HL-60/S4 (cell line): Measurements from ENCODE around the gene MIPEP.
"Not testable (repeated sequence)": the region's sequence is repeated elsewhere in the genome, so short reads cannot be mapped to it uniquely, and the experiment has no call there.

Experiments used
- in situ Hi-C: fragments of 300-500 bp; cut with MboI; formaldehyde crosslinking; loops from 2 replicates; pipeline ENCODE4 v1.14.3; 2022; ENCODE audit warnings: low sequenced_read_pairs

The MIPEP gene

DNA sequence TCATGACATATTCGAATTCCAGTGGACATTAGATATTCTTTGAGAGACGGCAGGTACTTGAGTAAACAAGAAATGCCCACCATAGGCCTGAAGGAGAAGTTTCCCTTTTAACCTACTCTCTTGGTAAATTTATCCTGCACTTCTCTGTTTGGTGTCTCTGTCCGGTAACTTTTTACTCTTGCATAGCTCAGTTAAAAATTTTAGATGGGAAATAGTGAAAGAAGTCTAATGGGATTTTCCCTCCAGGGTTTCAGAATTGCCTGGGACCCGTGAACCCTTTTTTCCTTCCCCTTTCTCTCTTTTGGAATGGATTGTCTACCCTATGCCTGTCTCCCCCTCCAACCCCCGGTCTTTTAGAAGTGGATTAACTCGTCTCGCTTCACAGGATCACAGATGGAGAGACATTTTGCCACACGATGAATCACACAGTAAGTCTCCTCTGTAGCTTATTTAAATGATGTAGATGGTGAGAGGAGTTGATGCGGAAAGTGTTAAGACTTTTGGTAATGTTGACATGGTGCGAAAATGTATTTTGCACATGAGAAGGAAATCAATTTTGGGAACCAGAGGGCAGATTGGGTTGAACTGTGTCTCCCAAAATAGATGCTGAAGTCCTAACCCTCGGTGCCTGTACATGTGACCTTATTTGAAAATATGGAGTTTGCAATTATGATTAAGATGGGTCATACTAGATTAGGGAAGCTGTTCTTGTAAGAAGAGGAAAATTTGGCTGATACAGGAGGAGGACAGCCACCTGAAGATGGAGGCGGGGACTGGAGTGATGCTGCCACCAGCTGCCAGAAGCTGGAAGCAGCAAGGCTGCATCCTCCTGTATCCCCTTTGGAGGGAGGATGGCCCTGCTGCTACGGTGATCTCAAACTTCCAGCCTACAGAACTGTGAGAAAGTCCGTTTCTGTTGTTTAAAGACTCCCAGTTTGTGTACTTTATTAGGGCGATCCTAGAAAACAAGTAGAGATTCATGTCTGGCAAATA lies 711 bp upstream of the MIPEP start:
- in situ Hi-C loops = no loop called here

DNA sequence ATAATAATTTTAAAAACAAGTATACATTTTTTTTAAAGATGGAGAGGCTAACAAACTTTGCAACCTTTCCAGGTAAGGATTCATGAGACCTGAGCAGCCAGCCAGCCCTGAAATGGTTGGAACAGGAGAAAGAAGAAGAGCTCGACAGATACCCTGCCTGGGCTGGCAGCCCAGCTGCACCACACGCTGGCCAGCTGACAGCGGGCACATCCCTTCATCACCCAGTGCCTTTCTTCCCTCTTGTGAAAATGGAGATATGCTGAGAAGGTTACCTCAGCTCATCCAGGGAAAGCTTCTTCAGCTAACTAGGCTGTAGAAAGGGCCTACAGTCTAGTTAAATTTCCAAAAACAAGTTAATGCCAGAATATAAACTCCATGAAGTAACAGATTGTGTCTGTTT lies 4.8 kb downstream of the MIPEP start:
- in situ Hi-C loops = not testable (repeated sequence)

DNA sequence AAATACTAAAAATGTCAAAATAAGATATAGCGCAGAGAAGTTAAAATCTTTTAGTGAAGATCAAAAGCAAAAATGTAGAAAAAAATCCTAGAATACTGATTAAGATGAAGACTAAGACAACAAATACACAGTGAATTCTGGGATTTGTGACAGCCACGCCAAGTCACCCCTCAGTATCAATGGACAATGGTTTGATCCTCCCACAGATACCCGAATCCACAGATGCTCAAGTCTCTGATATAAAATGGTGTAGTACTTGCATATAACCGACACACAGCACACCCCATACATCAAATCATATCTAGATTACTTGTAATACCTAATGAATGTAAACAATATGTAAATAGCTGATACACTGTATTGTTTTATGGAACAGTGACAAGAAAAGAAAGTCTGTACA lies 5.9 kb downstream of the MIPEP start:
- in situ Hi-C loops = no loop called here

DNA sequence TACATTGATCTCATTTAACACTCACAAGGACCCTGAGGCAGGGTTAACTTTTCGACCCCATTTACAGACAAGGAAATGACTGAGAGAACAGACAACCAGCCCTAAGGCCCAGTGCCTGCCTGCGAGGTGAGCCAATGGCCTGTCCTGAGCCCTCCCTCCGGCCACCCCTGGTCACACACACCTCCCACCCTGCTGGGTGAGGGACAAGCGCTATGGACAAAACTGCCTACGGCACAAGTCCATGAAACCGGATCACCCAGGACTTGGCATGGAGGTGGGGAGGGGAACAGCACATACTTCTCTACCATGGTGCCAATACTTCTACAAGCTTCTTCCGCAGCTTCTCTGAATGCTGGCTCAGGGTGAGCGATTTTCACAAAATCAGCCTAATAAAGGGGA lies 7.8 kb downstream of the MIPEP start:
- in situ Hi-C loops = not testable (repeated sequence)

DNA sequence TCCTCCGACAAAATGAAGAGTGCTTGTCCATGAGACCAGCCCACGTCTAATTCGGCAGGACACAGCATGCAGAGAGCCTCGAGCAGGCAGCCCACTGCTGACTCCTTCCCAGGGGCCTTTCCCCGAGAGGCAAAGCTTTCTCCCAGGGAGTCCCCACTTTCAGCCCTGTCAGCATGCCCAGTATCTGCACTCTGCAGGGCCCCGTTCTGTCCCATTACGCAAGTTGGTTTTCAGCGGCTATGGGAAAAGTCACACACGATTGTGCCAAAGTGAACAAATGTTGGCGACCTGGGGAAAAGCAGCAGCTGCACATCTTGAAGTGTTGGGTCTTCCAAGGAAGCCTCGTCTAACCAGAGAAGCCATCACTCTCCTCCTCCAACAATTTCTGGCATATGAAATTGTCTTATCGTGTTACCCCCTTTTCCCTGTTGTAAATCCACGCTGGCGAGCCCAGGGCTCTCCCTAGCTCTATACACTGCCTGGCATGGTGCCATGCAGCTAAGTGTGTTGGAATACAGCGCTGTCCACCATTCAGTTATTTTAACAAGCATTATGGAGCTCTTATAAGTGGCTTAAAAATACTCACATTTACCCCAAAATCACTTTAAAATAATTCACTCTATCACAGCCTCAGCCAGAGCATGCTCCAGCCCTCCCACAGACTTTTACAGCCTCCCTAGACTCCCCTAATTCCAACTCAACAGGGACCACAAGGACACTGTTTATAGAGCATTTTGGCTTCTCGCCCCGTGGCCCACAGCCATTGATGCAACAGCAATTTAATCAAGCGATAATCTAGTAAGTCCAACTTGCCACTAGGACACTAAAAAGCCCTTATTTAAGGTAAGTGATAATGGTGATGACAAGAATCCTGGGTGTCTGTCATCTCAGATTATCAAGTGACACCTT lies 8.5 kb downstream of the MIPEP start:
- in situ Hi-C loops = not testable (repeated sequence)

DNA sequence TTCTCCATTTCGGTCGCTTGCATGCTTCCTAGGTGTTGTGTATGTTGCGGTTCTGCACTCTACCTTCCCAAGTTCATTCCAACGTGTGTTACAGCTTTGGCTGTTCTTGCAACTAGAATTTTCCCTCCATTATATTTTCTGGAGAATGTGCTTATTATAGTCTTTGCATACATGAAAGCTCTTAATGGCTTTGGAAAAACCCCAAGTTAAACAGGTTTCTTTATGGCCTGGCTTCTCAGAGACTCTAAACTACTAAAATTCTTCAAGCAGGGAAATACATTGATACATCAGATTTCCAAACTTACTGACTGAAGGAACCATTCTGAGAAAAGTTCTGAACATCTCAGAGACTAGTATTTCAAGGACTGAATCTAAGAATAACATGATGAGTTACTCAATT lies 11.9 kb downstream of the MIPEP start:
- in situ Hi-C loops = no loop called here

DNA sequence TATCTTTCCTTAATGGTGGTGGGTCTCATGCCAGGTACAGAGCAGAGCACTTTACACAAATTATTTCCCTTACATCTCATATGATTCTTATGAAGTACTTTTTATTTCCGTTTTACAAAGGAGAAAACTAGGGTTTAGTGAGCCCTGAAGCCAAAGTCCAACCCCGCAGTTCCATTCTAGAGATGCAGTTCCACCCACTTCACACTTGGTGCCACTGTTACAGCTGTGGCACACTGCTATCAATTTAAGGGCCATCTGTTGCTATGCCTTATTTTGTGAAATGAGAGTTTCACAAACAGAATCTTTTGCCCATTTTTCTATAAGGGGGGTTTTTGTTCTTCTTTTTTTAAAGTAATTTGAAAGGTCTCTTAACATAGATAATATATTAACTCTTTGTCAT lies 12.9 kb downstream of the MIPEP start:
- in situ Hi-C loops = no loop called here

DNA sequence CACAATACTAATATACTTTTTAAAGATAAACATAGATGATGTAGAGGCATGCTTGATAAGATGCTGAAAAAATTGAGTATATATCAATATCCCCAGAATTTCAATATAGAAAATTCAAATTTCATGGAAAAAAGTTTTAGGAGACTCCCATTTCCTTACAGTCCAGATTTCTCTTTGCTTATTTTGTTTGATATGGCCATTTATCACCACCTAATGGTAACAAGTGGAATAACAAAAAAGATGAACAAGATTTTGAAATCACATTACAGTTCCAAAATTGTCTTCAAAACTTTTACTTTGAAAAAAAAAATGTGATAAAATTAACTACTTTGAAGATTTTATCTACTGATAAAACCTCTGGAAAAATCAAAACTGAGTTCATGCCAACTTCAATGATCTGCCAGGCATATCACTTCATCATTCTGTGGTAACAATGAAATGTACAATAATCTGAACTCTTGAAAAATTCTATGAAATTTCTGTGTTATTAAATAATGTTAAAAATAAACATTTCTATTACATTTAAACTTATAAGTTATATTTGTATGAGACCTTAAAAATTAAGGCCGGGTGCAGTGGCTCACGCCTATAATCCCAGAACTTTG lies 17.5 kb downstream of the MIPEP start:
- in situ Hi-C loops = no loop called here

DNA sequence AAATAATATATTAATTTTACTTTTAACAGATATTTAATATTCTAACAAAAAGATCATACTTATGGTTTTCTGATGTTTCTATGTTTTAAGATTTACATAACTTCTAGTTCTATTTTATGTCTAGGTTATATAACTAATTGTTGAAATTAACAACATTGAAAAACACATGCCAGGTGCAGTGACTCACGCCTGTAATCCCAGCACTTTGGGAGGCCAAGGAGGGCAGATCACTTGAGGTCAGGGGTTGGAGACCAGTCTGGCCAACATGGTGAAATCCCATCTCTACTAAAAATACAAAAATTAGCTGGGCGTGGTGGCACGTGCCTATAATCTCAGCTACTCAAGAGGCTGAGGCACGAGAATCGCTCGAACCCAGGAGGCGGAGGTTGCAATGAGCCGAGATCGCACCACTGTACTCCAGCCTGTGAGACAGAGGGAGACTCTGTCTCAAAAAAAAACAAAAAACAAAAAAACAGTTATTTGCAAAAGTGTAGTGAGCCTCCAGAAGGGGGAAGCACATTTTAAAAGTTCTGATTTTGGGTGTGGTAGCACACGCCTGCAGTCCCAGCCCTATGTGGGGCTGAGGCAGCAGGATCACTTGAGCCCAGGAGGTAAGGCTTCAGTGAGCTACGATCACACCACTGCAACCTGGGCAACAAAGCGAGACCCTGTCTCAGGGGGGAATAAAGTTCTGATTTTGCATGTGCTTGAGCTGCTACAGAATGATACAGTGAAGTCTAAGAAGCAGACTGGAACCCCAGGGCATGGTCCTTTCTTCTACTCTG lies 18.7 kb downstream of the MIPEP start:
- in situ Hi-C loops = no loop called here

DNA sequence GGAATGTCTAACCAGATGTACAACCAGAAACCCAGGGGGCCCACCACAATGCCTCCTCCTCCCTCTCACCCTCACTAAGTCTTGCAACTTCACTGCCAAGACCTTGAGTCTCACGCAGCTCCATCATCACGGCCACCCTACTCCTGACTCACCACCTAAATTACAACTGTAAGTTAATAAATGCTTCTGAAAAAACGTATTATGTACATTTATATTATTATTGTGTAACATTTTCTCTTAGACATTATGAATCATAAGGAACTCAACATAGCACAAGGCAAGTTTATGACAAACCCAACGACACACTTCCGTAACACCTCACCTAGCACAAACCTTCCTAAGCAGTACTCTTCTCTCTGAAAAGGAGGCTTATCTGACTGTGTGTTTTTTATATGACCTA lies 20.7 kb downstream of the MIPEP start:
- in situ Hi-C loops = no loop called here

DNA sequence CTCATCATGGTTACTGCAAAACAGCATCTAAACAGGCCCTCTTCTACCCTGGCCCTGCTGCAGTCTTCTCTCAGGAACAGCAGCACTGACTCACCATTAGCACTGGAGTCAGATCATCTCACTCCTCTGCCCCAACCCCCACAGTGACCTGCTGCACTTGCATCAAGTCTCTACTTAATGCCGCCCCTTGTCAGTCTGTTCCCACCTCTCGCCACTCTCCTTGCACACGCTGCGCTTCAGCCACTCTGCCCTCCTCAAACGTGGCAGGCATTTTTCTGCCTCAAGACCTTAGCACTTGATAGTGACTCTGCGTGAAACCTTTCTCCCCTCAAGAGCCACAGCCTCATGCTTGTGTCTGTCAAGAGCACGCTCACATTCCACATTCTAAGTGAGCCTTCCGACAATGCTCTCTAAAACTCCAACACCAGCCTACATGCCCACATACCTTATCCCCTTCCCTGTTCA lies 22.1 kb downstream of the MIPEP start:
- in situ Hi-C loops = no loop called here

DNA sequence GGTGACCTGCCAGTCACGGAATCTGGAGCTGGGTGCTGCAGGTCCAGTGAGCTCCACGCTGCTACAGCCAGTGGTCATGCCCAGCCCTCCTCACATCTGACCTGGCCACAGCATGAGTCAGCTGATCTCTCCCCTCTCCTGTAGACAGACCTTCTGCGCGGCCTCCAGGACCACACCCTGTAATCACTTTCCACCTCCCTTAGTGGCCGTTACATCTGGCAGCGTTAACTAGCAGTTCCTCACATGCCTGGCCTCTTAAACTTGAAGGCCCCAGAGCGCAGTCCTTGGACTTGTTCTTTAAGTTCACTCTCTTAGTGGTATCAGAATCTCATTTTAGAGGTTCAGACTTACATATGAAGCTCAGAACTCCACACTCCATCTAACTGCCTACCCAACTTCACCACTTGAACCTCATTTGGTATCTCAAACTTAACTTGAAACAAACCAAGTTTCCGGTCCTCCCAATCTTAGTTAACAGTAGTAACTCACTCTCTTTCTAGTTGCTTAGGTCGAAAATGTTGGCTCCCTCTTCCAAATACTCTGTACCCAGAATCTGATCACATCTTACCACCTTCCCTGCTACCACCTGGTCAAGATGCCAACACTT lies 22.7 kb downstream of the MIPEP start:
- in situ Hi-C loops = no loop called here

DNA sequence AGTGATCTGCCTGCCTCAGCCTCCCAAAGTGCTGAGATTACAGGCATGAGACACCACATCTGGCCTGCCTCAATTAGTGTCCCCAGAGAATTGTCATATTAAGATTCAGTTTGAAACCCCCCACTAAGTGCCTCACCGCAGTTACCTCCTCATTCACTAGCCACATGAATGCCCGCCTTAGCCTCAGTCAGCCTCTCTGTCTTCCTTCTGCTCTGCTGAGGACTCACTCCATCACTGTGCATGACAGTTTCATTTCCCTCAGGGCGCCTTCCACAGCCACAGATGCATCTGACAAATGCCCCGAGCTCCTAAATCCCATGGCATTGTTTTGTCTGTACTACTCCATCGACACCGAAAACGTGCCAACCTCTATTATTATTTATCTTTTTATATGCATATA lies 23.3 kb downstream of the MIPEP start:
- in situ Hi-C loops = no loop called here

DNA sequence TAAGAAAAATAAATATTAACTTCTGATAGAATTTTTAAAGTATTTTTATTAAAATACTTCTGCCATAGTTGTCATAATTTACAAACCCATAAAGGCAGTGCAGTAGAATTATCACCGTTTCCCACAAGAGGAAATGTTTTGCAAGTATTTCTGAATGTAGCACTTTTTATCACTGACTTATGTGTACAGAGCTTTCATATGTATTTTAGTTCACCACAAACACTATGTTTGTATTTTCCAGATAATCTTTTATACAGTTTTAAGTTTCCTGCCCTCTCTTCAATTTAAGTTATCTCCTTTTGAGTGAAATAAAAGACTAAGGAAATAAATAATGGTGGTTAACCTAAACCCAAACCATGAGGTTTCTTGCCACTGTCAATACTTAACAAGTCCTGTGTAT lies 24.2 kb downstream of the MIPEP start:
- in situ Hi-C loops = no loop called here

DNA sequence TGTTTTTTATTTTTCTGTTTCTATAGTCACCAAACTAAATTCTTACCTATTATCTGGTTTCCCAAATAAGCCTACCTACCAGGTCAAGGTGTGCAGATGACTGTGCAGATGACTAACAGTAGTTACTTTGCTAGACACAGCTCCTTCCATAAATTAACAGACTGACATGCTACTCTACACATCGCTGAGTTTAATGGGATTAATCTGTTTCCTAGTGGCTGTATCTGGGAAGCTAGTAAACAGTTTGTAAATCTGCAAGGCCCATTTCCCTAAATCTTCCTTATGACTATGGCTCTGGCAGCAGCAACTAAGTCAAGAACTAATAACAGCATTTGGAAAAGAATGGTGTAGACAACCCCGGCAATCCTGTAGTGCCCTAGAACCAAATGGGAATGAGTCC lies 27.9 kb downstream of the MIPEP start:
- in situ Hi-C loops = no loop called here

DNA sequence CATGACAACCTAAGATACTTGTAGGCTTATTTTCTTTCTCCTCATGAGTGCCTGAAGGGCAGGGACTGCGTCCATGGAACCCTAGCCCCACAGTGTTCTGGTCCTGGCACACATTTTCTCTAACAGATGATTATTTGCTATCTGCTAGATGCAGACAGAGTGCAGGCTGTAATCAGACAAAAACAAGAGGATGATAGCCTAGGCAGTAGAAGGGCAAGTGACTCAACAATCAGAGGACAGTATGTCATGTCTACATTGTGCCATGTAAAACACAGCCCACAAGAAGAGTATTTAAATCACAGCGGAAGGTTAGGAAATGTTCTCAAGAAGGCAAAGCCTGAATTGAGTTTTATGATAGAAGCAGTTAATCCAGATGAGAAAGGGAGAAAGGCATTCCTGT lies 29.3 kb downstream of the MIPEP start:
- in situ Hi-C loops = no loop called here

DNA sequence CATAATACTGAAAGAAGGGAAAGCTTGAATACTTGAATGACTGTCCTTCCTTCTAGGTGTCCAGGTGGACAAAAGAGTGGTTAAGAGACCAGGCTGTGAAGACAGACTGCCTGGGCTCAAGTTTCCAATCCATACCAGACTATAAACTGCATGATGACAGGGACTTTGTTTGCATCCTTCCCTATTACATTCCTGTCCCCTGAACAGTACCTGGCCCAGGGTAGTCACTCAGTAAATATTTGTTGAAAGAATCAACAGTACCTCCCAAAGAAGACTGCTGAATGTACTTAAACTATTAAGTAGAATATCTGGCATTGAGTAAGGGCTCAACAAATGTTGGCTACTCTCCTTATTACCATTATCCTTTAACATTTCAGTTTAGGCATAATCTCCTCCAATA lies 29.7 kb downstream of the MIPEP start:
- in situ Hi-C loops = no loop called here

DNA sequence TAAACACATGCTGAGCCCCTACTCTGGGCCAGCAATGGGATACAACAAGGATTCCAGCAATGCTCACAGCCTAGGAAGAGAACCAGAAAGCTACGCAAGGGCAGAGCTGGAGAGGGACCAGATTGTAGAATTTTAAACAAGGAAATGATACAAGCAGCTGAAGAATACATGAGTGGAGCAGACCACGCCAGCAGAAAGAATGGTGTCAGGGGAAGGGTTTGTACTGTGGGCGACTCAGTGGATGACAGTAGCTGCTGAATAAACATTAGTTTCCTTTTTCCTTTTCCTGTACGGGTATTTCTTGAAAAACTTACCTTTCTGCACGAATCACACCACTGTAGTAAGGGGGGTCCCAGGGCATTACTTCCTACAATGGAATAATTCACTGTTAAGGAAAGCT lies 30.7 kb downstream of the MIPEP start:
- in situ Hi-C loops = no loop called here

DNA sequence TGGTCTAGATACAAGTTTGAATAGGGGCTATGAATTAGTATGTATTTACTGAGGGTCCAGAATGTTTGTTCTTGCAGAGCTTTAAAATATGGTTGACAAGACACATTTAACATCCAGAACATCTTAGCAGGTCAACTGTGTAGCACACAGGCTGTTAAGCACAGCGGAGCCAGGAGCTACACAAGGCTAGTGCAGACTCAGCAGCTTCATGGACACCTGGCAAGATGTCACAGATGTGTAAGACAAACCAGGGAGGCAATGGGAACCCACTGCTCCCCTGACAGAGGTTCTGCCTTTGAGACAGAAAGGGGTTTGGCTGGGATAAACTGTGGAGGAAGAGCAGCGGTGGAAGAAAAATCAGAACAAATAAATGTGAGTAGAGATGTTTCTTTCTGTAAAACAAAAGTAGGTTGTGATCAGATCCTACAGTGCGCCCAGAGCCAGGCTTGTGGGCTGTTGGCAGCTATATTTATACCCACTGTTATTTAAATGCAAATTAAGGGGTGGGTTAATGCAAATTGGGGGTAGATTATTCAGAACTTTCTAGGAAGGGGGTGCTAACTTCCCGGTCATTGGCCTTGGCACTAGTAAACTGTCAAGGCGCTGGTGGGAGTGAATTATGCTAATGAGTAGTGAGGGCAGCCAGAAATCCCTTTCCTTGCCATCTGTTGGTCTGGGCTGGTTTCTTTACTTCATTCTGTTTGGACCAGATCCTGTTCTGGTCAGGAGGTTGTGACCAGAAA lies 33.0 kb downstream of the MIPEP start:
- in situ Hi-C loops = no loop called here
